Skeletal muscle satellite cell (primary cell): Measurements from ENCODE around the gene TMEM11.

Source experiments
- H3K27me3 ChIP-seq: 2 replicates; pipeline ENCODE4 v1.7.0; 2013; ENCODE audit warnings: low read length; ENCODE audit not compliant: control insufficient read depth, insufficient read depth
- H3K36me3 ChIP-seq: 2 replicates; pipeline ENCODE4 v1.7.0; 2013; ENCODE audit warnings: mild to moderate bottlenecking, control low read depth, low read length; ENCODE audit not compliant: insufficient read depth
- H3K4me1 ChIP-seq: 2 replicates; pipeline ENCODE4 v1.7.0; 2013; ENCODE audit warnings: low read length; ENCODE audit not compliant: control insufficient read depth, insufficient read depth
- H3K4me2 ChIP-seq: 2 replicates; pipeline ENCODE4 v1.7.0; 2013; ENCODE audit warnings: mild to moderate bottlenecking, low read length
- H3K4me3 ChIP-seq: 2 replicates; pipeline ENCODE4 v1.7.0; 2013; ENCODE audit warnings: low read length
- H3K9ac ChIP-seq: 2 replicates; pipeline ENCODE4 v1.7.0; 2013; ENCODE audit warnings: mild to moderate bottlenecking, low read depth, low read length, moderate library complexity
- H3K9me3 ChIP-seq: replicated peaks from 2 replicates; pipeline ENCODE4 v1.7.0; 2013; ENCODE audit warnings: mild to moderate bottlenecking, control low read depth, low read length

TMEM11 gene

GRCh38 chr17:21165922-21166594, 47.9 kb downstream of the TMEM11 start:
- Histone ChIP-seq H3K4me1 (peaks cover 21% of the 10 kb centered on the region), H3K9me3 (no peaks in the 10 kb centered on the region), H3K4me2 (no peak overlapping the region), H3K27me3 (no peaks in the 10 kb centered on the region), H3K9ac (peak overlapping the region; percentile 13), H3K36me3 (no peaks in the 10 kb centered on the region), H3K4me3 (no peak overlapping the region)

- no peaks in the 10 kb centered on the region for H3K27me3 ChIP-seq
- H3K4me2 ChIP-seq: no peak overlapping the region
- no peak overlapping the region for H3K4me3 ChIP-seq
- peaks cover 21% of the 10 kb centered on the region for H3K4me1 ChIP-seq
- no peak overlapping the region for H3K9ac ChIP-seq
- no peaks in the 10 kb centered on the region for H3K9me3 ChIP-seq
- H3K36me3 ChIP-seq: no peaks in the 10 kb centered on the region
Observed at GRCh38 chr17:21164620-21165019, 49.3 kb downstream of the TMEM11 start.

- Histone ChIP-seq H3K4me3 (no peak overlapping the region), H3K4me2 (no peak overlapping the region), H3K27me3 (no peaks in the 10 kb centered on the region), H3K4me1 (peaks cover 21% of the 10 kb centered on the region), H3K9me3 (no peaks in the 10 kb centered on the region), H3K36me3 (no peaks in the 10 kb centered on the region), H3K9ac (no peak overlapping the region)
Observed at GRCh38 chr17:21164216-21164615, 49.7 kb downstream of the TMEM11 start.

DNA sequence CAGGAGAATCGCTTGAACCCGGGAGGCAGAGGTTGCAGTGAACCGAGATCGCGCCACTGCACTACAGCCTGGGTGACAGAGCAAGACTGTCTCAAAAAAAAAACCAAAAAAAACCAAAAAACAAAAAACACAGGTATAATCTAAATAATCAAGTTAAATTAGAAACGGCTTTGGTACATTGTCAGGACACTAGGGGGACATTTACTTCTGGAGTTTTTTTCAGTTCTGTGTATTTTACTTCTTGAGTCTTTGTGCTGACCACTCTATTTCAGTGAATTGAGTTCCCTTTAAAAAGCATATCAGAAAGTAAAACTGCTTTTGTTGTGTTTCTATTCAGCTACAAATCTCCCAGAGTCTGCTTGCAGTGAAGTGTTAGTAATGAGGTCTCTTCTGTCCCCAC, 50.9 kb downstream of the TMEM11 start:
- Histone ChIP-seq H3K36me3 (no peaks in the 10 kb centered on the region), H3K9ac (no peak overlapping the region), H3K4me2 (no peak overlapping the region), H3K27me3 (no peaks in the 10 kb centered on the region), H3K4me1 (peaks cover 21% of the 10 kb centered on the region), H3K9me3 (no peaks in the 10 kb centered on the region), H3K4me3 (no peak overlapping the region)

DNA sequence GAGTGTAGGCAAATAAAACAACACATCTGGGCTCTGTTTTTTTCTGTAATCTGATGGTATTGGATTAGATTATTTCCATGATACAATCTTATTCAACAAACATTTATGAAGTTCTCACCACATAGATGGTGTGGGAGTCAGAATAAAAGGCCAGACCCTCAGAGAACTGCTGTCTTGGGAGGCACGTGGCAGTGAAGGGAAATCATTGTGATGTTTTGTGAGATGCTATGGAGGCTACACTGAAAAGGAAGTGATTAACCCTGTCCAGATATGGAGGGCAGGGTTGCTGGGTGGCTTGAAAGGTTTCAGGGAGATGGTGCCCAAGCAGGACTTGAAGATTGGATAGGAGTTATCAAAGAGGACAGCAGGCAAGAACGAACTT, 51.6 kb downstream of the TMEM11 start:
- H3K9ac ChIP-seq: peak overlapping the region; percentile 52
- peaks cover 20% of the 10 kb centered on the region for H3K4me1 ChIP-seq
- no peaks in the 10 kb centered on the region for H3K36me3 ChIP-seq
- H3K27me3 ChIP-seq: no peaks in the 10 kb centered on the region
- H3K9me3 ChIP-seq: no peaks in the 10 kb centered on the region
- peak overlapping the region; percentile 30 for H3K4me2 ChIP-seq
- H3K4me3 ChIP-seq: no peak overlapping the region

- peak overlapping the region; percentile 30 for H3K4me2 ChIP-seq
- no peaks in the 10 kb centered on the region for H3K36me3 ChIP-seq
- no peaks in the 10 kb centered on the region for H3K9me3 ChIP-seq
- peaks cover 13% of the 10 kb centered on the region for H3K4me1 ChIP-seq
- no peaks in the 10 kb centered on the region for H3K27me3 ChIP-seq
- no peak overlapping the region for H3K4me3 ChIP-seq
- H3K9ac ChIP-seq: peak overlapping the region; percentile 52
Observed at GRCh38 chr17:21161498-21162393, 52.2 kb downstream of the TMEM11 start.

DNA sequence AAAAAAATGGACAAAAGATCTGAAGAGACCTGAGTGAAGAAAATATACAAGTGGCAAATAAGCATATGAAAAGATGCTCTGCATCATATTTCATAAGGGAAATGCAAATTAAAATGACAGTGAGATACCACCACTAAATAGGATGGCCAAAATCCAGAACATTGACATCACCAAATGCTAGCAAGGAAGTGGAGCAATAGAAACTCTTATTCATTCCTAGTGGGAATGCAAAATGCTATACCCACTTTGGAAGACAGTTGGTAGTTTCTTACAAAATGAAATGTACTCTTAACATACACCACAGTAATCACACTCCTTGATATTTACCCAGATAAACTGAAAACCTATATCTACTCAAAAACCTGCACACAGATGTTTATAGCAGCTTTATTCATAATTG, 53.6 kb downstream of the TMEM11 start:
- H3K36me3 ChIP-seq: no peaks in the 10 kb centered on the region

DNA sequence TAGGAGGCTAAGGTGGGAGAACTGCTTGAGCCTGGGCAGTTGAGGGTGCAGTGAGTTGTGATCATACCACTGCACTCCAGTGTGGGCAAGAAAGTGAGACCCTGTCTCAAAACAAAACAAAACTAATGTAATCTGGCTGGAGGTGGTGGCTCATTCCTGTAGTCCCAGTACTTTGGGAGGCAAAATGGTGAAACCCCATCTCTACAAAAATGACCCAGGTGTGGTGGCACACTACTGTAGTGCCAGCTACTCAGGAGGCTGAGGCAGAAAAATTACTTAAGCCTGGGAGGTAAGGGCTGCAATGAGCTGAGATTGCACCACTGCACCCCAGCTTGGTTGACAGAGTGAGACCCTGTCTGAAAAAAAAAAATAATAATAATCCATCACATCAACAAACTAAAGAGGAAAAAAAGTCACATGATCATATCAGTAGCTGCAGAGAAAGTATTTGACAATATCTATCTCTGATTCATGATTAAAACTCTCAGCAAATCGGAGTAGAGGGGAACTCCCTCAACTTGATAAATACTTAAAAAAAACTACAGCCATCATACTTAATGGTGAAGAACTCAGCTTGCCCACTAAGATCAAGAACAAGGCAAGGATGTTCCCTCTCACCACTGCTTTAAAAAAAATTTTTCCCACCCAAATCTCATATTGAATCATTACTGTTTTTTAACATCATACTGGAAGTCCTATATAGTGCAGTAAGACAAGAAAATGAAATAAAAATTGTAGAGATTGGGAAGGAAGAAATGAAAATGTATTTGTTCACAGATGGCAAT, 56.2 kb downstream of the TMEM11 start:
- Histone ChIP-seq H3K9me3 (peaks cover 4% of the 10 kb centered on the region), H3K4me2 (no peak overlapping the region), H3K4me3 (no peak overlapping the region), H3K36me3 (no peaks in the 10 kb centered on the region), H3K27me3 (no peaks in the 10 kb centered on the region), H3K4me1 (peaks cover 13% of the 10 kb centered on the region), H3K9ac (no peak overlapping the region)

More for the DNA sequence above, 53.6 kb downstream of the TMEM11 start:
- Histone ChIP-seq H3K9ac (no peak overlapping the region), H3K4me2 (no peak overlapping the region), H3K4me1 (peaks cover 13% of the 10 kb centered on the region), H3K4me3 (no peak overlapping the region), H3K9me3 (peaks cover 2% of the 10 kb centered on the region), H3K27me3 (no peaks in the 10 kb centered on the region)

GRCh38 chr17:21152731-21153130, 61.2 kb downstream of the TMEM11 start:
- Histone ChIP-seq H3K27me3 (no peaks in the 10 kb centered on the region), H3K9ac (no peak overlapping the region), H3K9me3 (peaks cover 4% of the 10 kb centered on the region), H3K4me1 (no peaks in the 10 kb centered on the region), H3K4me3 (no peak overlapping the region), H3K36me3 (no peaks in the 10 kb centered on the region), H3K4me2 (no peak overlapping the region)

DNA sequence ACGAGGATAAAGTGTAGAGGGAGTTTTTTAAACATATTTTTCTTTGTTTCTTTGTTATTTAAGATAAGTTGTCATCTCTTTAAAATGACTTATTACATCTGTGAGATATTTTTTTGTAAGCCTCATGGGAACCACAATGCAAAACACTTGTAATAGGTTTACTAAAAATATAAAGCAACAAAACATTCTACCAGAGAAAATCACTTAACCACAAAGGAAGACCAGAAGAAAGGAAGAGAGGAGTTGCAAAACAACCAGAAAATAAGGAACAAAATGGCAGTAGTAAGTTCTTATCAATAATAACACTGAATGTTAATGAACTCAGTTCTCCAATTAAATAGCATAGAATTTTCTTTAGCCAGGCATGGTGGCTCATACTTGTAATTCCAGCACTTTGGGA, 64.3 kb downstream of the TMEM11 start:
- H3K4me2 ChIP-seq: no peak overlapping the region
- H3K9ac ChIP-seq: no peak overlapping the region
- H3K36me3 ChIP-seq: no peaks in the 10 kb centered on the region
- no peaks in the 10 kb centered on the region for H3K27me3 ChIP-seq
- no peaks in the 10 kb centered on the region for H3K9me3 ChIP-seq
- H3K4me1 ChIP-seq: no peaks in the 10 kb centered on the region
- H3K4me3 ChIP-seq: no peak overlapping the region
